NCI-H345 treated with DMSO at 0.1 percent for 48 hours (cell line): ENCODE data around the gene MYH7.
"Not testable (repeated sequence)": the region's sequence is repeated elsewhere in the genome, so short reads cannot be mapped to it uniquely, and the experiment has no call there.

Experiments used
- DNase-seq: peaks from one replicate; lab custom pipeline; 2025; ENCODE audit not compliant: unreplicated experiment; lab: John Stamatoyannopoulos, UW

MYH7 gene

GRCh38 chr14:23408307-23408630 lies 27.2 kb downstream of the MYH7 start:
- no peak for DNase-seq

- no peak for DNase-seq
These were observed 27.7 kb downstream of the MYH7 start, which contains the start of gene MYH6 for GRCh38 chr14:23407516-23408306. MYH6 (minus strand) TSS chr14:23408273; CDS start chr14:23407223, 1,050 bp downstream.

GRCh38 chr14:23406725-23407355 lies 28.6 kb downstream of the MYH7 start:
- no peak for DNase-seq

- DNase-seq: no peak
These were observed 29.2 kb downstream of the MYH7 start for GRCh38 chr14:23406244-23406643.

GRCh38 chr14:23405516-23406025 lies 29.9 kb downstream of the MYH7 start:
- DNase-seq: no peak

- DNase-seq: no peak
These were observed 30.4 kb downstream of the MYH7 start for GRCh38 chr14:23405096-23405495.

GRCh38 chr14:23404331-23404900 lies 31.0 kb downstream of the MYH7 start:
- no peak for DNase-seq

- no peak for DNase-seq
These were observed 31.6 kb downstream of the MYH7 start for GRCh38 chr14:23403908-23404307.

GRCh38 chr14:23403139-23403438 lies 32.4 kb downstream of the MYH7 start:
- DNase-seq: no peak

GRCh38 chr14:23402296-23403138 lies 32.9 kb downstream of the MYH7 start:
- DNase-seq: no peak

GRCh38 chr14:23401291-23401690 lies 34.2 kb downstream of the MYH7 start:
- no peak for DNase-seq

GRCh38 chr14:23400496-23401149 lies 34.8 kb downstream of the MYH7 start:
- DNase-seq: not testable (repeated sequence)

- DNase-seq: no peak
These were observed 35.9 kb downstream of the MYH7 start for GRCh38 chr14:23399591-23399990.

- DNase-seq: no peak
These were observed 36.3 kb downstream of the MYH7 start for GRCh38 chr14:23399136-23399535.

- DNase-seq: peak; percentile 32
These were observed 37.1 kb downstream of the MYH7 start for GRCh38 chr14:23398348-23398747.

GRCh38 chr14:23396781-23397407 lies 38.6 kb downstream of the MYH7 start:
- no peak for DNase-seq

- no peak for DNase-seq
These were observed 39.3 kb downstream of the MYH7 start for GRCh38 chr14:23396126-23396525.

- DNase-seq: no peak
These were observed 42.8 kb downstream of the MYH7 start for GRCh38 chr14:23392613-23393012.

- not testable (repeated sequence) for DNase-seq
These were observed 45.6 kb downstream of the MYH7 start for GRCh38 chr14:23389871-23390270.

- DNase-seq: no peak
These were observed 46.1 kb downstream of the MYH7 start for GRCh38 chr14:23389396-23389795.
